GM12878 (cell line): ENCODE data around the gene NUDT3.

Source experiments
- RCOR1 ChIP-seq: conservative IDR thresholded peaks from 2 replicates; pipeline ENCODE4 v1.6.1; 2012; ENCODE audit warnings: low read depth, low read length, improper control_type of control experiment
- TF ChIP-seq, protein P1 (sequence below): fragments of 450-650 bp; formaldehyde crosslinking; IDR thresholded peaks from 2 replicates; pipeline ENCODE4 v1.4.0; 2022; ENCODE audit warnings: mild to moderate bottlenecking, moderate library complexity
- TF ChIP-seq, protein P2 (sequence below), 3 experiments: IDR thresholded peaks in 2 of 3; conservative IDR thresholded peaks in 1 of 3; 2 replicates each; pipeline ENCODE4 v1.5.1; 2011; ENCODE audit warnings: low read depth in 3 of 3, low read length in 3 of 3, mild to moderate bottlenecking in 3 of 3, control low read depth in 2 of 3, moderate library complexity in 2 of 3, inconsistent platforms in 1 of 3, mixed read lengths in 1 of 3; ENCODE audit not compliant: control insufficient read depth in 2 of 3, insufficient read depth in 1 of 3; ENCODE audit errors: extremely low read depth in 1 of 3

DNA sequence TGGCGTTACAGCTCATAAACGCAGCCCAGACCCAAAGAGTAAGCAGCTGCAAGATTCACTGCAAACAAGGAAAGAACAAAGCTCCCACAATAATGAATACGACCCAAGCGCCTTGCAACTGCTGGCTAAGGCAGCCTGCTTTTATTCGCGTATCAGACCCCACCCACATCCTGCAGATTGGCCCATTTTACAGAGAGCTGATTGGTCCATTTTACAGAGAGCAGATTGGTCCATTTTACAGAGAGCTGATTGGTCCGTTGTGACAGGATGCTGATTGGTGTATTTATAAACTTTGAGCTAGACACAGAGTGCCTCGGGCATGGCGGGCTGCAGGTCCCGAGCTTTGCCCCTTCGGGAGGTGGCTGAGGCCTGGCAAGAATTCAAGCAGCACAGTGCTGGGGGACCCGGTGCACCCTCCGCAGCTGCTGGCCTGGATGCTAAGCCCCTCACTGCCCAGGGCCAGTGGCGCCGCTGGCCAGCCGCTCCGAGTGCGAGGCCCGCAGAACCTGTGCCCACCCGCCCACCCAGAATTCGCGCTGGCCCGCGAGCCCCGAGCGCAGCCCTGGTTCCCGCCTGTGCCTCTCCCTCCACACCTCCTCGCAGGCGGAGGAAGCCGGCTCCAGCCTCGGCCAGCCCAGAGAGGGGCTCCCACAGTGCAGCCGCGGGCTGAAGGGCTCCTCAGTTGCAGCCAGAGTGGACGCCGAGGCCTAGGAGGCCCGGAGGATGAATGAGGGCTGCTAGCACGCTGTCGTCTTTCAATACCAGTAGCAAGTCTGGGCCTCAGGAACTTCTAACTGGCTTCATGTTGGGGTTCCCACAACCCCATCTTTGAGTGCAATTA is 44.6 kb upstream of the NUDT3 start:
- TF ChIP-seq, protein P1, sequence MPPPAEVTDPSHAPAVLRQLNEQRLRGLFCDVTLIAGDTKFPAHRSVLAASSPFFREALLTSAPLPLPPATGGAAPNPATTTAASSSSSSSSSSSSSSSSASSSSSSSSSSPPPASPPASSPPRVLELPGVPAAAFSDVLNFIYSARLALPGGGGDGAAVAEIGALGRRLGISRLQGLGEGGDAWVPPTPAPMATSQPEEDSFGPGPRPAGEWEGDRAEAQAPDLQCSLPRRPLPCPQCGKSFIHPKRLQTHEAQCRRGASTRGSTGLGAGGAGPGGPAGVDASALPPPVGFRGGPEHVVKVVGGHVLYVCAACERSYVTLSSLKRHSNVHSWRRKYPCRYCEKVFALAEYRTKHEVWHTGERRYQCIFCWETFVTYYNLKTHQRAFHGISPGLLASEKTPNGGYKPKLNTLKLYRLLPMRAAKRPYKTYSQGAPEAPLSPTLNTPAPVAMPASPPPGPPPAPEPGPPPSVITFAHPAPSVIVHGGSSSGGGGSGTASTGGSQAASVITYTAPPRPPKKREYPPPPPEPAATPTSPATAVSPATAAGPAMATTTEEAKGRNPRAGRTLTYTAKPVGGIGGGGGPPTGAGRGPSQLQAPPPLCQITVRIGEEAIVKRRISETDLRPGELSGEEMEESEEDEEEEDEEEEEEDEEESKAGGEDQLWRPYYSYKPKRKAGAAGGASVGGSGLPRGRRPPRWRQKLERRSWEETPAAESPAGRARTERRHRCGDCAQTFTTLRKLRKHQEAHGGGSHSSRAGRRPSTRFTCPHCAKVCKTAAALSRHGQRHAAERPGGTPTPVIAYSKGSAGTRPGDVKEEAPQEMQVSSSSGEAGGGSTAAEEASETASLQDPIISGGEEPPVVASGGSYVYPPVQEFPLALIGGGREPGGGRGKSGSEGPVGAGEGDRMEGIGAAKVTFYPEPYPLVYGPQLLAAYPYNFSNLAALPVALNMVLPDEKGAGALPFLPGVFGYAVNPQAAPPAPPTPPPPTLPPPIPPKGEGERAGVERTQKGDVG (CRISPR knock-in tag): no peak
- TF ChIP-seq RCOR1: no peak
- TF ChIP-seq, protein P2, sequence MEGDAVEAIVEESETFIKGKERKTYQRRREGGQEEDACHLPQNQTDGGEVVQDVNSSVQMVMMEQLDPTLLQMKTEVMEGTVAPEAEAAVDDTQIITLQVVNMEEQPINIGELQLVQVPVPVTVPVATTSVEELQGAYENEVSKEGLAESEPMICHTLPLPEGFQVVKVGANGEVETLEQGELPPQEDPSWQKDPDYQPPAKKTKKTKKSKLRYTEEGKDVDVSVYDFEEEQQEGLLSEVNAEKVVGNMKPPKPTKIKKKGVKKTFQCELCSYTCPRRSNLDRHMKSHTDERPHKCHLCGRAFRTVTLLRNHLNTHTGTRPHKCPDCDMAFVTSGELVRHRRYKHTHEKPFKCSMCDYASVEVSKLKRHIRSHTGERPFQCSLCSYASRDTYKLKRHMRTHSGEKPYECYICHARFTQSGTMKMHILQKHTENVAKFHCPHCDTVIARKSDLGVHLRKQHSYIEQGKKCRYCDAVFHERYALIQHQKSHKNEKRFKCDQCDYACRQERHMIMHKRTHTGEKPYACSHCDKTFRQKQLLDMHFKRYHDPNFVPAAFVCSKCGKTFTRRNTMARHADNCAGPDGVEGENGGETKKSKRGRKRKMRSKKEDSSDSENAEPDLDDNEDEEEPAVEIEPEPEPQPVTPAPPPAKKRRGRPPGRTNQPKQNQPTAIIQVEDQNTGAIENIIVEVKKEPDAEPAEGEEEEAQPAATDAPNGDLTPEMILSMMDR (IDR thresholded peaks at IDR 0.05 in 2 of 3, conservative IDR thresholded peaks at IDR 0.05 in 1 of 3; ENCODE audit: control insufficient read depth in 2 of 3, extremely low read depth in 1 of 3, insufficient read depth in 1 of 3, low read depth in 3 of 3, low read length in 3 of 3): no peak
